HG03159 (cell line): ENCODE measurements around the gene UBA6.
"Not testable (repeated sequence)": the region's sequence is repeated elsewhere in the genome, so short reads cannot be mapped to it uniquely, and the experiment has no call there.

Experiments used
- ATAC-seq: cut with Tn5 transposase; IDR thresholded peaks from one replicate; pipeline ENCODE4 v1.9.1; 2021; ENCODE audit warnings: mild to moderate bottlenecking, moderate library complexity; ENCODE audit not compliant: unreplicated experiment

The UBA6 gene

DNA sequence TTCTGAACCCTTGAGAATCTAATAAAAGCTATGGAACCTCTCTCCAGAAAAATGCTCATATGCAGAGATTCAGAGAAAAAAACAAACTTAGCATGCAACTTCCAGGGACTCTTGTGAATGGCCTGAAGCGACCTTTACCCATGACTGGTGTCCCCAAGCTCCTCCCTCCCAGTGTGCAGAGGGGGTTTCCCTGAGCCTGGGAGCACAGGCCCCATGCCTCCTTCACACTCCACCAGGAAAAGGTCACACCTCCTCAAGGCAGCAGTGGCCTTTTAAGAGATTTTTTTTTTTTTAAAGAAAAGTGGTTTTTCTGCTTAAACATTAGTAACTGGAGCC, 13.3 kb upstream of the UBA6 start:
- peak; percentile 45 for ATAC-seq

DNA sequence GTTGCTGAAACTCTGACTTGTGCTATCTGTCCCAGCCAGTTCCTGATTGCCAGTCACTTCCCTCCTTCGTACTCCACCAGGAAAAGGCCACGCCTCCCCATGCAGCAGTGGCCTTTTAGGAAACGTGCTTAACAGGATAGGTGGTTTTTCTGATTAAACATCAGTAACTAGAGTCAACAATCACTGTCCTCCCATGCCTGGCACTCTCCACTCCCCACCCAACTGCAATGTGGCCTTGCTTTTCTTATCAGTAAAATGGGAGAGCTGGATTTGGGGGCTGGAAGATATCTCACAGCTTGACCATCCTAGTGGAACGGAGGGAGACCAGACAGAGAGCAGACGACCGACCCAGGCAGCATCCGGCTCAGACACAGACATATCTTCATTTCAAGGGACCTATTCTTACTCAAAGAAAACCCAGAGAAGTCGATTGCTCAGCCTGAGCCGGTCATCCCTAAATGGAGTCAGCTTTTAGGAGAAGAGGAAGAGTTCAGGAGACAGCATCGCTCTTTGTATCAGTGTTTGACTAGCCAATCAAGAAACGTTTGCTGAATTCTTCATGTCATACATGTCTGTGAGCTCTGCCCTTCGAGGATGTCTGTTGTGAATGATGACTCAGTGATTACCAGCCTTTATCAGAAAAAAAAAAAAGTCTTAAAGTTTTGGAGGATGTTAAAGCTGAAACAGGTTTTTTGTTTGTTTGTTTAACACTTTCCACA, 12.7 kb upstream of the UBA6 start:
- no peak for ATAC-seq

DNA sequence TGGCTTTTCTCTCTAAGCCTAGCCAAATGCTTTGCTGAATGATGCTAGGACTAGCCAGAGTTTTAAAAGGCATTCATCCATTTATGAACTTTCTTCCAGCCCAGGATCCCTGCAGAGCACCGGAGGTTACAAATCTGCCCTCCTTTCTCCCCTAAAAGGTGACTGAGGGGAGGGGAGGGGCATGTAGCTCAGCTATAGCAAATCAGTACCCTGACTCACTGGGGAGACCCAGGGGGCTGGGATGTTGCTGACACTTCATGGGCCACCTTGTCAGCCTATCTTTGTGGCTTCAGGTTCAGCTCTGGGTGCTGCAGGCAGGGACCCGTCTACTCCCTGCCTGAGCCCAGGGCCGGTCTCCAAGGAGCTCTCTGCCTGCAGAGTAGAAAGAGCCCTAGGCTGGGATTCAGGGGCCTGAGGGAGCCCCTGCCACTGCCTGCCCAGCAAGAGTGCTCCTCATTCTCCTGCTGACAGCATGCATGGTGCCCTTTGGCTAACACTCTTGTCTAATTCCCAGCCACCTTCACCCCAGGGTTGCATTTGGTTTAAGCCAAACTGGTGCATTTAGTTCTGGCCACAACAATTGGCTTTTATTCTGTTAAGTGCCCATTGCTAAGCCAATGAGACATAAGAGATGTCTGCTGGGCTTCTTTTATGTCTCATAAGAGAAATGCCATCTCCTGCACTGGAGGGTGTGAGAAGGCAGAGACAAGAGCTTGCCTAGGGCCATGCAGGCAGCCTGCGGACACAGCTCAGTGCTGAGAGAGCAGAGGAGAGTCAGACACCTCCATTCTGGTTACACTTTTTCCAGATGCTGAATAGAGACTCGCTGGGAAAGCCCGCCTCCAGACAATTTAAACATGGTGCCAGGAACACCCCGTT, 11.9 kb upstream of the UBA6 start:
- ATAC-seq = no peak

DNA sequence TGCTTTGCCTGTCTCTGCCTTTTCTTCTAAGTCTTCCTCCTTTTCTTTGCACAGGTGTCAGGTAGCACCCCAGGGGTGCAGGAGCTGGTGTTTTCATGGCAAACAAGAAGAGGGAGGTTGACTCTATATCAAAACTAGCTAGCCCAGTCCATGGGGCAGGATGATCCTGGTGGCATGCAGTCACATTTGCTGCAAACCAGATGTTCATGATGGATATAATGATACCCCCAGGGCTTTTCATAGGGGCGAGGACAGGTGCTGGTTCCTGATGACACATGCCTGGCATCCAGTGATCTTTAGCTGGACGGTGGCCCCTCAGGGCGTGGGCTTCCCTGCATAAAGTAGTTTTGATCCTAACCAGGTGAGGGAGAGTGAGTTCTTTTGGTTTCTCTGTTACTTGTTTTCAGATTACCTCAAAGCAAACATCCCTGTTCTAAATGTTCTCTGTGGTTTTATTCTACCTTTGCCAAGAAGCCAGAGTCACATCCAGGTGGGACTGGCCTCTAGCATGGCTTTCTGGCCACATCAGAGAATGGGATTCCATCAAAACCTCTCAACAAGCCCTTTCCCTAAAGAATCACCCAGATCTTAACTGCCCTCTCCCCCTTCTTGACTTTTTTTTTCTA, 11.2 kb upstream of the UBA6 start:
- no peak for ATAC-seq

DNA sequence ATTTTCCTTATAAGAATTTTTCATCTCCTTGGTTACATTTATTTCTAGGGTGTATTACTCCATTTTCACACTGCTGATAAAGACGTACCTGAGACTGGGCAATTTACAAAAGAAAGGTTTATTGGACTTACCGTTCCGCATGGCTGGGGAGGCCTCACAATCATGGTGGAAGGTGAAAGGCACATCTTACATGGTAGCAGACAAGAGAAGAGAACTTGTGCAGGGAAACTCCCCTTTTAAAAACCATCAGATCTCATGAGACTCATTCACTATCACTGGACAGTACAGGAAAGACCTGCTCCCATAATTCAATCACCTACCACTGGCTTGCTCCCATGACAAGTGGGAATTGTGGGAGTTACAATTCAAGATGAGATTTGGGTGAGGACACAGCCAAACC, 5.7 kb upstream of the UBA6 start:
- not testable (repeated sequence) for ATAC-seq

DNA sequence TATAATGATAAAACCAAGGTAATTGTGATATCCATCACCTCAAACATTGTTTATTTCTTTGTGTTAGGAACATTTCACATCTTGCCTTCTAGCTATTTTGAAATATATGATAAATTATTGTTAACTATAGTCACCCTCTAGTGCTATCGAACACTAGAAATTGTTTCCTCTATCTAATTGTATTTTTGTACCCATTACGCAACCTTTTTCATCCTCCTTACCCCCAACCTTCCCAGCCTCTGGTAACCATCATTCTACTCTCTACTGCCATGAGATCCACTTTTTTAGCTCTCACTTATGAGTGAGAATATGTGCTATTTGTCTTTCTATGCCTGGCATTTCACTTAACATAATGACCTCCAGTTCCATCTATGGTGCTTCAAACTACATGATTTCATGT, 3.9 kb upstream of the UBA6 start:
- ATAC-seq = no peak

DNA sequence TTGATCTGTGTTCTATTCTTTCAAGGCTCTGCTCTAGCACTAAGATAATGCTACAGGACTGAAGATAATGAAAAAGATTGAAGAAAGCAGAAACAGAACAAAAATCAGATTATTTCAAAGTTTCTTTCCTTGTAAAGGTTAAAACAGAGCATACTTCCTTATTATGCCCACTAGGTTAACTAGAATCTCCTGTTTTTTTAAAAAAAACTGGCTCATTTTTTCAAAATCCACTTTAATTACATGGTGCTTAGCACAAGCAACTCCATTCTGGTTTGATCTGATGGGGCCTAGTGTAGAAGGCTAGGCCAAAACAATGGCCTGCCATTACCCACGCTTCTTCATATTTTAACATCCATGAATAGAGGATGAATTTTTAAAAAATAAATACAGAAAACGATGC, 1.2 kb upstream of the UBA6 start:
- ATAC-seq = no peak

DNA sequence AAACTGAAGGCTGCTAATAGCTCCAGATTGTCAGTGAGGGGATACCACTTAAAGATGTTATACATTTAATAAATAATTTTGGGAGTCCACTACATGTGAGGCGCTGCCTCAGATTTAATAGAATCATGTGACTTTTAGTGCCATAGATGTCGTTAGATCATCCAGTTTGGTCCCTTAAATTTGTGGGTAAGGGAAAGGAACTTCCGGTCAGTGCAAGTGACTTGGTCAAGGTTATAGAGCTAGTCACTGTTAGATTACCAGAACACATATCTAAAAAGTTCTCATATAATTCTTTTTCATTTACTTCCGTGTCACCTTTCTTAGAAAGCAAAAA, 529 bp upstream of the UBA6 start:
- no peak for ATAC-seq

DNA sequence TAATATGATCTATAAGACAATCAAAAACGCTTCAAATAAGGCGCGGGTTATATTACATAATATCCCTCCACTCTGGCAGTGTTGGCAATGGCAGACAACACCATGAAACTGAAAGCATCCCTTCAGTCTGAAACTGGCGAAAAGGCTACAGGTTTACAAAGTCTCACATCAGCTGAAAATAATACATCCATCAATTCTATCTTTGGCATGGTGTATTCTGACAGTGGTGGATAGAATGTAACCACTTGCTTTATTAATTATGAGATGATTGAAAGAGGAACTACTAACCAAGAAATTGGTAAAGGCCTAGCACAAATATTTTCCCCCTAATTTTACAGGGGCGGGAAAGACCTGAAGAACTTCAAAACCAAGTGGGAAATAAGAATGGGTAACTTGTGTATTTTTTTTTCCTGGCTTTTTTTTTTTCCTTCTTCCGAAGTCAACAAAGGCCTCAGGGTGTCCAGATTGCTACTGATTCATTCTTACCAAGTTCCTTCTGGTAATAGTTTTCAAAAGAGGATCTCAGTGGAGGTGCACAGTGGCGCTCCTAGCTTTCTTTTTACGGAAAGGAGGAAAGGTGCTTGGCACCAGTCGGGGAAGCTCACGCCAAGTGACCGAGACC, 728 bp downstream of the UBA6 start:
- ATAC-seq = peak; percentile 17

DNA sequence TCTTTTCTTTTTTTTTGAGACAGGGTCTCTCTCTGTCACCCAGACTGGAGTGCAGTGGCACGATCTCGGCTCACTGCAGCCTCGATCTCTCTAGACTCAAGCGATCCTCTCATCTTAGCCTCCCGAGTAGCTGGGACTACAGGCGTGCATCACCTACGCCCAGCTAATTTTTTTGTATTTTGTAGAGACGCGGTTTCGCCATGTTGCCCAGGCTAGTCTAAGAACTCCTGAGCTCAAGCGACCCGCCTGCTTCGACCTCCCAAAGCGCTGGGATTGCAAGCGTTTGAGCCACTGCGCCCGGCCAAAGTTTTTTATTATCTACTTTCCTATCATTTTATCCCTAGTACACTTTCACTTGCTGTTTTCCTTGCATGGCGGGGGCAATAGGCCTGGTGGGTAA, 1.4 kb downstream of the UBA6 start:
- ATAC-seq = no peak

DNA sequence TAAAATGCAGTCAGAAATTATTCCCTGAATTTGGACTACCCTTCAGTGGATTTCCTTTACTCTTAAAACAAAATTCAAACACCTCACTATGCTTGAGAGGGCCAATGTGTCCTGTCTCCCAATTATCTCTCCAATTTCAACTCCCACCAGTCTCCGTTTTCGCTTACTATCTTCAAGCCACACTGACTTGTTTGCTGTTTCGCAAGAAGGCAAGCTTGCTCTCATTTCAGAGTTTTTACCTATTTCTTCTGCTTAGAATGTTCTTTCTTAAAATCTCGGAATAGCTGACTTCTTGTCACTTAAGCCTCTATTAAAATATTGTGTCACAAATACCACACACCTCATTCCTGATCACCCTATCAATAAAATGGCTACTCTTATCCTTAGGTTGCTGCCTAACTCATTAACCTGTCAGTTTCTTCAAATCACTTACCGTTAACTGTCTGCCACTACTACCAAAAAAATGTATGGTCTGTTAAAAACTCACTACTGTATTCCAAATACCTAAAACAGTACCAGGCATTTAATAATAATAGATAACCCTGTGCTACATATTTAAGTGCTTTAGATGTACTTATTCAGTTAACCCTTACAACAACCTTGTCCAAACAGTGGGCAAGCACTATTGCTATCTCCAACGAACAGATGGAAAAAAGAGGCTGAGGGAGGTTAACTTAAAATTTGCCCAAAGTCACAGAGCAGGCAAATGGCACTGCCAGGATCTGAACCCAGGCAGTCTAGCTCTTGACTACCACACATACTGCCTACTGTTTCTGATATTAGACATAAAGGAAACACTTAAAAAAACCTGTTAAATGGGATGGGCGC, 2.9 kb downstream of the UBA6 start:
- no peak for ATAC-seq

DNA sequence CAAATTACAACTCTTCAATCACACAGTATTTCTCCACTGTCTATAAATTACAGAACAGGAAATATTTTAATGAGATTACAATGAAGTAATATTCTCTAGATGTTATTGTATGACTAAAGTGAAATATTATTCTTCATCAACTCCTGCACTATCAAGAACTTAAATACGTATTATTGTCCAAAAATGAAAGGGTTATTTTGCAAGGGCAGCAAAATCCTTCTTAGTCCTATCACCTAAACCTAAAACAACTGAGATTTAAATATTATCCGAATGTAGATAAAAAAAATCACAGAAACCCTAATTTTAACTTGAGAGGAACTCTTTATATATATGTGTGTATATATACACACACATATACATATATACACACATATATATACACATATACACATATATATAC, 4.9 kb downstream of the UBA6 start:
- ATAC-seq = no peak

DNA sequence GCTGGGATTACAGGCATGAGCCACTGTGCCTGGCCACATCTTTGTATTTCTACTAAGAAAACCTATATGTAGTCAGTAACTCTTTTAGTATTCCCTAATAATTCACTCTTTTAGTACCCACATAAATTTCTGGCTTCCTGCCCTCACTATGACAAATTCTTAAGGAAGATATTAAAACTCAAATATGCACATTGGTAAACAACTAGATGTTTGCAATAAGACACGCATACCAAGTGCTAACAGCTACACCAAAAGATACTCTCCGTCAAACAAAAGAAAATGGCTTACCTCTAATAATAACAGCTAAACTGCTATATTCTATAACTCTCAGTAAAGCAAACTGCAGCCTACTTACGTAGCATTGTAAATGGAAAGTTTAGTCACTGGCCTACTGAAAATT, 6.3 kb downstream of the UBA6 start:
- no peak for ATAC-seq

DNA sequence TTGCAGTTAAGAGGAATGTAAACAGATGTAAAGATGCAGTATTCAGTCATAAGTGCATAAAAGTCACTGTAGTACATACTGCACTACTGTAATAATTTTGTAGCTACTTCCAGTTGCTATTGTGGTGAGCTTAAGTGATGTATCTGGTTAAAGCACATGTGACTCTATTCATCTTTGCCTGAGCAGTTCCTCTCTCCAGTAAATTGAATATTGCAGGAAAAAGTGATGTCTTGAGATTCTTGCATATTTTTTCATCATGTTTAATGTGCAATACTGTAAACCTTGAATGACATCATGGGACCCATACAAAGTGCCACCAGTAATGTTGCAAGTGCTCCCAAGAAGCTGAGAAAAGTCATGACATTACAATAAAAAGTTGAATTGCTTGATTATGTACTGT, 9.6 kb downstream of the UBA6 start:
- ATAC-seq = no peak

DNA sequence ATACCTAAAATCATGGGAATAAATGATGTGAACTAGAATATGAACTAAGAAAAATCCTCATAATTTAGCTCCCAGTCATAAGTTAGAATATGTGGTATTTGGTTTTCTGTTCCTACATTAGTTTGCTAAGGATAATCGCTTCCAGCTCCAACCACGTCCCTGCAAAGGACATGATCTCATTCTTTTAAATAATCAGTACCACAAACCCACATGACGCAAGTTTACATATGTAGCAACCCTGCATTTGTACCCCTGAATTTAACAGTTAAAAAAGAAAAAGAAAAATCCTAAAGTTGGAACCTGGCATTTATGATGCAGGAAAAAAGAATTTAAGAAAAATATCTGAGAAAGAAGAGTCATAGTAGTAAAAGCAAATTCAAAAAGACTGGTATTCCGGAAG, 13.3 kb downstream of the UBA6 start:
- no peak for ATAC-seq

DNA sequence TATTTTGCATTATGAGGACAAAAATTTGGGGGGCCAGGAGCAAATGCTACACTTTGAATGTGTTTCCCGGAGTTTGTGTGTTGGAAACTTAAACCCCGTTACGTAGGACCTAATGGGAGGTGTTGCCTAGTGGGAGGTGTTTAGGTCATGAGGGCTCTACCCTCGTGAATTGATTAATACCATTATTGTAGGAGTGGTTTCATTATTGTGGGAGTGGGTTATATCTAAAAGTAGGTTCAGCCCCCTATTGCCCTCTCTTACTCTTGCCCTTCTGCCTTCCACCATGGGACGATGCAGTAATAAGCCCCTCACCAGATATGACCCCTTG, 15.5 kb downstream of the UBA6 start:
- ATAC-seq = no peak

DNA sequence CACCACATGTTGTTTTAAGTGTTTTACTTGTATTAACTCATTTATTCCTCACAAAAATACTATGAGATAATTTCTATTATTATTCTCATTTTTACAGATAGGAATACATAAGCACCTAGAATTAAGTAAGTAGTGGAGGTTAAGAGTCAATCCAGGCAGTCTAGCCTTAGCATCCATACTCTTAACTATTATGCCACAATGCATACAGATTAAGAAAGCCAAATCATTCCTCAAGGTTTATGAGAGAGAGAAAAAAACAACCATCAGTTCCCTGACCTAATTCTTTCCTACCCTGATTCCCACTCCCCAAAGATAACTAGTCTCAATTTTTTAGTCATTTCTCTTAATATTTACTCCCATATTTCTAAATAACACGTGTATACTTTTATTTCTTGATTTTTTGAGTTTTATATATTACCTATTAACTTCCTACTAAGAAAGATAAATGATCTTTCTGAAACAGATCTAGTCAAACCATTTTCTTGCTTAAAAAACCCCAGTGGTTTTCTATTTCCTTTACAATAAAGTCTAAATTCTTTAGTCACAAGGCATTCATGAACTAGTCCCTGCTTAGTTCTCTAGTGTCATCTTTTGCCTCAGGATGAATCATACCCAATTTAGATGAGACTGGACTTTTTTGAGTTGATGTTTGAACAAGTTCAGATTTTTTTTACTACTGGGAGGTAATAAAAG, 16.0 kb downstream of the UBA6 start:
- ATAC-seq = no peak

DNA sequence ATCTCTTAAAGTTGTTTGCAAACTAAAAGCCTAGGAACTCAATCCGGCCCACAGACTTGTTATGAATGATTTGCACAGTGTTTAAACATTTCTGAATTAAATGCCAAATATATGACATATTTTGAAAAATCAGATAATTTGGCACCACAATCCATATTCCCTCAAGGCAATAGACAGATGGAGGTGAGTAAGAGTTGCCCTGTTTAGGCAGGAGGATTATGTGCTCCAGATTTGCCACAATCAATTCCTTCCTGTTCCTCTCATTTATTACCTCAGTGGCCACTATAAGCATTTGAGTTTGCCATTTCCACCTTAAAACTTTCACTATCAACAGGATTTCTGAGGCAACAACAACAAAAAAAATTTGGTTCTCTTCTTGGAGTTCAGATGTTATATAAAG, 18.7 kb downstream of the UBA6 start:
- no peak for ATAC-seq

DNA sequence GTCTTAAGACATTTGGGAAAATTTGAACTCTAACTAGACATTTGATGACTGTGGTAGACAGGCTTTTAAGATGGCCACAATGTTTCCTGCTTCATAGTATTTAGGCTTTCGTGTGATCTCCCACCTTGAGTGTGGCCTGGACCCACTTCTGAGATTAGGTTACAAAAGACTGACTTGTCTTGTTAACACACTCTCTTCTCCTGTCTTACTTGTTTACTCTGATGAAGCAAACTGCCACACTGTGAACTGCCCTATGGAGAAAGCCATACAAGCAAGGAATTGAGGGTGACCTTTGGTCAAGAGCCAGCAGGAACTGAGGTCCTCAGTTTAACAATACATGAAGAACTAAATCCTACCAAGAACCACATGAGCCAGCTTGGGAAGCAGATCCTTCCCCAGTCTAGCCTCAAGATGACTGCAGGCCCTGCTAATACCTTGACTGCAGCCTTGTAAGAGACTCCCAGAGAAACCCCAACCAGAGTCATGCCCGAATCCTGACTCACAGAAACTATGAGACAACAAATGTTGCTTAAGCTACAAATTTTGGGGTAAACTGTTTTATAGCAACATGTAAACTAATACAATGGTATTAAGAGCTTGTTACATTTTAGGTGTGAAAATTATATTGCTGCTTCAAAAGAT, 20.3 kb downstream of the UBA6 start:
- ATAC-seq = no peak

DNA sequence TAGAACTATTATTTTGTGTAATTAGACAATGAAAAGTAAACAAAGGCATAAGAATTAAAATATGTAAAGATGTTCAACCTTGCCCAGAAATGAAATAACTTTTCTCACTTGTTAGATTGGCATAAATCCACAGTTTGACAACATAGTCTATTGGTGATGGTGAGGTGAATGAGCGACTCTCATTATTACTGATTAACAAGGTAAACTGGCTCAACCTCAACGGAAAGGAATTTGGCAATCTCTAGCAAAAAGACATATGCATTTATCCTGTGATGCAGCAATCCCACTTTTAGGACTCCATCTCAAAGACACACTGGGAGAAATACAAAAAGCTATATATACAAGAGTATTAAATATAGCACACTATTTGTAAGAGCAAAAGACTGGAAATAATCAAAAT, 22.3 kb downstream of the UBA6 start:
- ATAC-seq = no peak
